H9 (cell line): ENCODE data around the gene FHIP2A. TPM values are rescaled to one million over a fixed set of nuclear protein-coding genes. Genes with fewer than 3 reads are reported as not detected.

Experiments
- DNase-seq: peaks from one replicate; pipeline ENCODE4 v3.0.0-alpha.2; 2017
- H2AFZ ChIP-seq: one replicate; pipeline ENCODE4 v1.6.1; 2013; ENCODE audit warnings: mild to moderate bottlenecking, low read length, control low read depth, moderate library complexity
- H2AK5ac ChIP-seq: 2 replicates; pipeline ENCODE4 v1.6.1; 2013; ENCODE audit warnings: low read length, control low read depth, mixed read lengths; ENCODE audit not compliant: insufficient read length
- H2BK120ac ChIP-seq: one replicate; pipeline ENCODE4 v1.6.1; 2013; ENCODE audit warnings: low read depth, mild to moderate bottlenecking, low read length, control low read depth, inconsistent platforms; ENCODE audit not compliant: poor library complexity, severe bottlenecking
- H2BK12ac ChIP-seq: 2 replicates; pipeline ENCODE4 v1.6.1; 2013; ENCODE audit warnings: low read length, control low read depth, mixed read lengths, low read depth; ENCODE audit not compliant: insufficient read length
- H2BK15ac ChIP-seq: 2 replicates; pipeline ENCODE4 v1.6.1; 2013; ENCODE audit warnings: low read depth, low read length, control low read depth
- H2BK20ac ChIP-seq: one replicate; pipeline ENCODE4 v1.6.1; 2013; ENCODE audit warnings: low read depth, mild to moderate bottlenecking, low read length, control low read depth, inconsistent platforms; ENCODE audit not compliant: poor library complexity, severe bottlenecking
- H2BK5ac ChIP-seq: 2 replicates; pipeline ENCODE4 v1.6.1; 2013; ENCODE audit warnings: low read length, control low read depth, mixed read lengths; ENCODE audit not compliant: insufficient read length
- H3K14ac ChIP-seq: 2 replicates; pipeline ENCODE4 v1.6.1; 2013; ENCODE audit warnings: low read length, control low read depth; ENCODE audit not compliant: insufficient read depth
- H3K18ac ChIP-seq: 2 replicates; pipeline ENCODE4 v1.6.1; 2013; ENCODE audit warnings: low read depth, mild to moderate bottlenecking, mixed read lengths, low read length, control low read depth; ENCODE audit not compliant: insufficient read length
- H3K23ac ChIP-seq: 2 replicates; pipeline ENCODE4 v1.6.1; 2013; ENCODE audit warnings: low read length, control low read depth, mixed read lengths, low read depth; ENCODE audit not compliant: insufficient read length
- H3K23me2 ChIP-seq: 2 replicates; pipeline ENCODE4 v1.6.1; 2013; ENCODE audit warnings: low read depth, mild to moderate bottlenecking, mixed read lengths, low read length, control low read depth; ENCODE audit not compliant: insufficient read length, poor library complexity, severe bottlenecking
- H3K27ac ChIP-seq: 2 replicates; pipeline ENCODE4 v1.5.1; 2013; ENCODE audit warnings: low read length, control low read depth, mixed read lengths, low read depth; ENCODE audit not compliant: insufficient read length
- H3K27me3 ChIP-seq: 2 replicates; pipeline ENCODE4 v1.6.1; 2013; ENCODE audit warnings: low read length, control low read depth, inconsistent platforms; ENCODE audit not compliant: insufficient read depth
- H3K4ac ChIP-seq: 2 replicates; pipeline ENCODE4 v1.6.1; 2013; ENCODE audit warnings: low read depth, mild to moderate bottlenecking, control low read depth, inconsistent platforms, low read length, moderate library complexity
- H3K4me1 ChIP-seq: 2 replicates; pipeline ENCODE4 v1.6.1; 2013; ENCODE audit warnings: low read length, control low read depth, inconsistent platforms; ENCODE audit not compliant: insufficient read depth
- H3K4me2 ChIP-seq: 2 replicates; pipeline ENCODE4 v1.6.1; 2013; ENCODE audit warnings: low read length, control low read depth, mixed read lengths; ENCODE audit not compliant: insufficient read length, insufficient read depth
- H3K56ac ChIP-seq: 2 replicates; pipeline ENCODE4 v1.6.1; 2013; ENCODE audit warnings: low read depth, mild to moderate bottlenecking, mixed read lengths, low read length, control low read depth; ENCODE audit not compliant: insufficient read length
- H3K79me1 ChIP-seq: 2 replicates; pipeline ENCODE4 v1.6.1; 2013; ENCODE audit warnings: low read depth, mild to moderate bottlenecking, moderate library complexity, low read length, control low read depth, inconsistent platforms; ENCODE audit not compliant: insufficient read depth, poor library complexity, severe bottlenecking
- H3K79me2 ChIP-seq: 2 replicates; pipeline ENCODE4 v1.6.1; 2013; ENCODE audit warnings: low read length, control low read depth, inconsistent platforms; ENCODE audit not compliant: insufficient read depth
- H3K9ac ChIP-seq: 2 replicates; pipeline ENCODE4 v1.6.1; 2013; ENCODE audit warnings: low read length, control low read depth, mixed read lengths; ENCODE audit not compliant: insufficient read length; ENCODE audit errors: extremely low read depth
- H3K9me3 ChIP-seq: one replicate; pipeline ENCODE4 v1.6.1; 2013; ENCODE audit warnings: low read depth, low read length, inconsistent platforms; ENCODE audit not compliant: control insufficient read depth
- H3T11ph ChIP-seq: one replicate; pipeline ENCODE4 v1.6.1; 2013; ENCODE audit warnings: mild to moderate bottlenecking, low read length, control low read depth, inconsistent platforms
- H4K20me1 ChIP-seq: one replicate; pipeline ENCODE4 v1.6.1; 2013; ENCODE audit not compliant: control insufficient read depth, insufficient read length, insufficient read depth
- H4K5ac ChIP-seq: 2 replicates; pipeline ENCODE4 v1.6.1; 2013; ENCODE audit warnings: low read depth, mild to moderate bottlenecking, mixed read lengths, low read length, control low read depth; ENCODE audit not compliant: insufficient read length
- H4K8ac ChIP-seq: replicated peaks from 2 replicates; pipeline ENCODE4 v1.6.1; 2013; ENCODE audit warnings: low read length, control low read depth, mixed read lengths, low read depth; ENCODE audit not compliant: insufficient read length
- H4K91ac ChIP-seq: 2 replicates; pipeline ENCODE4 v1.6.1; 2013; ENCODE audit warnings: low read depth, mild to moderate bottlenecking, moderate library complexity, mixed read lengths, low read length, control low read depth; ENCODE audit not compliant: insufficient read length
- H3K27ac Mint-ChIP-seq, 3 experiments: 2 replicates in 2 of 3; 3 replicates in 1 of 3; pipeline ENCODE4 v1.8.0; 2020 to 2021; ENCODE audit warnings: mixed read lengths in 3 of 3, mild to moderate bottlenecking in 1 of 3, moderate library complexity in 1 of 3
- H3K27me3 Mint-ChIP-seq: 2 replicates; pipeline ENCODE4 v1.8.0; 2021; ENCODE audit warnings: low read depth, mild to moderate bottlenecking, moderate library complexity, mixed read lengths
- H3K36me3 Mint-ChIP-seq, 3 experiments: 2 replicates in 2 of 3; 3 replicates in 1 of 3; pipeline ENCODE4 v1.8.0; 2020 to 2021; ENCODE audit warnings: low read depth in 3 of 3, mixed read lengths in 3 of 3; ENCODE audit not compliant: insufficient read depth in 1 of 3
- H3K4me1 Mint-ChIP-seq, 2 experiments: 2 replicates each; pipeline ENCODE4 v1.8.0; 2020; ENCODE audit warnings: mixed read lengths in 2 of 2
- H3K4me3 Mint-ChIP-seq, 2 experiments: 2 replicates in 1 of 2; 3 replicates in 1 of 2; pipeline ENCODE4 v1.8.0; 2020 to 2021; ENCODE audit warnings: mild to moderate bottlenecking in 2 of 2, mixed read lengths in 2 of 2, moderate library complexity in 1 of 2
- H3K9me3 Mint-ChIP-seq, 2 experiments: 2 replicates in 1 of 2; 3 replicates in 1 of 2; pipeline ENCODE4 v1.8.0; 2020; ENCODE audit warnings: mild to moderate bottlenecking in 2 of 2, mixed read lengths in 2 of 2, moderate library complexity in 1 of 2
- CTCF ChIP-seq: fragments of 200-600 bp; sonication (generic); conservative IDR thresholded peaks from 3 replicates; pipeline ENCODE4 v1.8.0; 2021; ENCODE audit warnings: antibody characterized with exemption, mild to moderate bottlenecking
- WGBS: extraction: QIAGEN DNeasy Blood & Tissue Kit; methylation state at CpG from one replicate; pipeline ENCODE4 v1.1.7; 2013; ENCODE audit warnings: missing lambda C conversion rate, low lambda C conversion rate, mixed read lengths; ENCODE audit not compliant: insufficient read length; ENCODE audit errors: extremely low coverage; 5-methylcytosine and 5-hydroxymethylcytosine counted together
- total RNA-seq: library from RNA; stranded (reverse); gene quantifications from 2 replicates; pipeline ENCODE4 v1.2.1, GENCODE V29; 2021

FHIP2A gene
- total RNA-seq, 1 experiment from 2014 or later: 14.8 TPM

GRCh38 chr10:114779803-114780576 is 41.6 kb upstream of the FHIP2A start:
- no peak overlapping the region for H3K4me3 Mint-ChIP-seq
- no peaks in the 10 kb centered on the region; the same call in 1 of the 2 replicates for H3K4me1 ChIP-seq
- no peak overlapping the region for H2BK120ac ChIP-seq
- H3K9me3 Mint-ChIP-seq: no peaks in the 10 kb centered on the region
- no peak overlapping the region for H4K5ac ChIP-seq
- no CpG with 5 or more reads among the region's 3 CpGs for WGBS
- no peak overlapping the region for H2BK5ac ChIP-seq
- no peaks in the 10 kb centered on the region for H3K79me2 ChIP-seq
- no peaks in the 10 kb centered on the region for H3K27me3 Mint-ChIP-seq
- H3K4me2 ChIP-seq: no peak overlapping the region
- H3K9me3 ChIP-seq: no peaks in the 10 kb centered on the region
- H3K14ac ChIP-seq: no peak overlapping the region
- H3K18ac ChIP-seq: no peak overlapping the region
- no peaks in the 10 kb centered on the region for H3K23me2 ChIP-seq
- no peaks in the 10 kb centered on the region for H3K27me3 ChIP-seq
- no peak overlapping the region for H3K56ac ChIP-seq
- H3K9ac ChIP-seq: no peak overlapping the region
- no peak overlapping the region for H2AK5ac ChIP-seq
- peak overlapping the region; percentile 45 for H3T11ph ChIP-seq
- no peaks in the 10 kb centered on the region for H3K79me1 ChIP-seq
- H3K27ac ChIP-seq: no peak overlapping the region
- no peak overlapping the region for H2AFZ ChIP-seq
- no peak overlapping the region for H2BK20ac ChIP-seq
- no peak overlapping the region for H4K91ac ChIP-seq
- no peak for TF ChIP-seq CTCF
- no peak overlapping the region for H4K8ac ChIP-seq
- H3K4me1 Mint-ChIP-seq: peaks cover 4% of the 10 kb centered on the region in 2 experiments
- no peak overlapping the region for H3K4ac ChIP-seq
- no peaks in the 10 kb centered on the region for H3K36me3 Mint-ChIP-seq
- no peak overlapping the region for H3K23ac ChIP-seq
- no peaks in the 10 kb centered on the region for H4K20me1 ChIP-seq
- H2BK15ac ChIP-seq: no peak overlapping the region
- DNase-seq: no peak
- H3K27ac Mint-ChIP-seq: no peak overlapping the region
- no peak overlapping the region for H2BK12ac ChIP-seq
